DMS79 (cell line): ENCODE results near the gene ANKRD2.
"Not testable (repeated sequence)": the region's sequence is repeated elsewhere in the genome, so short reads cannot be mapped to it uniquely, and the experiment has no call there.

Experiments
- DNase-seq: peaks from one replicate; lab custom pipeline; 2025; lab: John Stamatoyannopoulos, UW

ANKRD2 gene

DNA sequence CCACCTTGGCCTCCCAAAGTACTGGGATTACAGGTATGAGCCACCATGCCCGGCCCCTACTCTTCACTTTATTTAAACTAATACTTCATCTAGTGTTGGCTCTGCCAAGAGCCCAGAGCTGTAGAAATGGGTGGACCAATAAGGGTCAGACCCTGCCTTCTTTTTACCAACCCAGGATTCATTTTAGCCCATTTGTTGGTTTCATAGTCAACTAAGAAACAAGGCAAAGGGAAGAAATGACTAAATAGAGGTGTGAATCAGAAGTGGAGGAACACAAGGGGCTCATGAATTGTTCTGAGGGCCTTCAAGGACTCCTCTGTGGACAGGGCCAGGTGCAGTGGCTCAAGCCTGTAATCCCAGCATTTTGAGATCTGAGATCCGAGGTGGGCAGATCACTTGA, 1.1 kb downstream of the ANKRD2 start:
- DNase-seq: no peak

DNA sequence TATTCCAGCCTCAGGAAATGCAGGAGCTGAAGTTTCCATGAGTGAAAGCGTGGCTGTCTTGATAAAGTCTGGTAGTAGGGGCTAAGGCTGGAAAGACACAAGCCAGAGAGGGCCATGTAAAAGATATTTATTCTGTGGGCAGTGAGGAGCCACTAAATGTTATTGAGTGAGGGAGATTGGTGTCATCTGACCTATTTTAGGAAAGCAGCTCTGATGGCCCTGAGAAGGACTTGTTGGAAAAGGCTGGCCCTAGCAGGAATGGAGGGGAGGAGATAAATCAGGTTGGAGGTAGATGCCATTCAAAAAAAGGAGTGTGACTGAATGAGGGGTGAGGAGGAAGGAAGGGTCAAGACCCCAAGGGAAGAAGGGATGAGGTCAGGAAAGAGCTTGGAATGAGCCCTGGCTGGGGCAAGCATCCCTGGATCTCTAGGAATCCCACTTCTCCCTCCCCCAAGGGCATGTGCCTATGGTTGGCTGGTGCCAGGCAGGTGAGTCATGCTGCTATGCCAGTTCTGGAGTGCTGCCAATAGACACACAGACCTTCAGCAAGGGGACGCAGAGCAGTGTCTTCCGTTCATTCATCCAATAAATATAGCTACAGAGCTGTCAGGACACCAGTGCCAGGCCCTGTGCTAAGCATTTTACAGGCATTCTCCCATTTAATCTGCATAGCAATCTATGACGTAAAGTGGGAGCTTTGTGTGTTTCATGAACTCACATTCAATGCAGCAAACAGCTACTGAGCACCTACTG, 2.0 kb downstream of the ANKRD2 start:
- DNase-seq: peak; percentile 48

DNA sequence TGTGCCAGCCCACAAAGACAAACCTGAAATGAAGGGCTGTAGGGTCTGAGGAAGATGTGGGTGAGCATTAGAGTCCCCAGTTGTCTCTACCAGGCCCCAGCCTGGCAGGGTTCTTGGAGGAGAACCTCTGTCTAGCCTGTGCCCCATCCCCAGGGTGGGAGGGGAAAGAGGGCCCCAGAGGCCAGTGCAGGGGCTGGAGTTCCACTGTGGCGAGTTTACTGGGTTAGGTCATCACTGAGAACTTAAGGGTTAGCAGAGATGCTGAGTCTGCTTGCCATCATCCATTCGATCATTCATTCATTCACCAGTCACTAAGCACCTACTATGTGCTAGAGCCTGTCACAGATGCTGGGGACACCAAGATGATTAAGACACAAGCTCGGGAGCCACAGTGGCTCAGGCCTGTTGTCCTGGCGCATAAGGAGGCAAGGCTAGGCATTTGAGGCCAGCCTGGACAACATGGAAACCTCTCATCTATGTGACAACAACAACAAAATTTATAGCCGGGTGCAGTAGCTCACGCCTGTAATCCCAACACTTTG, 2.6 kb downstream of the ANKRD2 start:
- DNase-seq: no peak

DNA sequence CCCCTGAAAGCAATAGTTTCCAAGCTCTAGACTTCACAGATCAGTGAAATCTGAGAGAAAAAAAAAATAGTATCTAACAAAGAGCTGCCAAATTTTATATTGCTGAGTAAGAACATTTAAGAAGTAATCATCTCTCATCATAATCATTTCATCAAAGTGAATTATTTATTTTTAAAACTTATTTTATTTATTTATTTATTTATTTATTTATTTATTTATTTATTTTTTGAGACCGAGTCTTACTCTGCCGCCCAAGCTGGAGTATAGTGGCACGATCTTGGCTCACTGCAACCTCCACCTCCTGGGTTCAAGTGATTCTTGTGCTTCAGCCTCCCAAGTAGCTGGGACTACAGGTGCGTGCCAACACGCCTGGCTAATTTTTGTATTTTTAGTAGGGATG, 3.9 kb downstream of the ANKRD2 start:
- not testable (repeated sequence) for DNase-seq

GRCh38 chr10:97577701-97578100, 5.1 kb downstream of the ANKRD2 start:
- no peak for DNase-seq

- DNase-seq: no peak
Measured at GRCh38 chr10:97578171-97578844, 5.7 kb downstream of the ANKRD2 start.

DNA sequence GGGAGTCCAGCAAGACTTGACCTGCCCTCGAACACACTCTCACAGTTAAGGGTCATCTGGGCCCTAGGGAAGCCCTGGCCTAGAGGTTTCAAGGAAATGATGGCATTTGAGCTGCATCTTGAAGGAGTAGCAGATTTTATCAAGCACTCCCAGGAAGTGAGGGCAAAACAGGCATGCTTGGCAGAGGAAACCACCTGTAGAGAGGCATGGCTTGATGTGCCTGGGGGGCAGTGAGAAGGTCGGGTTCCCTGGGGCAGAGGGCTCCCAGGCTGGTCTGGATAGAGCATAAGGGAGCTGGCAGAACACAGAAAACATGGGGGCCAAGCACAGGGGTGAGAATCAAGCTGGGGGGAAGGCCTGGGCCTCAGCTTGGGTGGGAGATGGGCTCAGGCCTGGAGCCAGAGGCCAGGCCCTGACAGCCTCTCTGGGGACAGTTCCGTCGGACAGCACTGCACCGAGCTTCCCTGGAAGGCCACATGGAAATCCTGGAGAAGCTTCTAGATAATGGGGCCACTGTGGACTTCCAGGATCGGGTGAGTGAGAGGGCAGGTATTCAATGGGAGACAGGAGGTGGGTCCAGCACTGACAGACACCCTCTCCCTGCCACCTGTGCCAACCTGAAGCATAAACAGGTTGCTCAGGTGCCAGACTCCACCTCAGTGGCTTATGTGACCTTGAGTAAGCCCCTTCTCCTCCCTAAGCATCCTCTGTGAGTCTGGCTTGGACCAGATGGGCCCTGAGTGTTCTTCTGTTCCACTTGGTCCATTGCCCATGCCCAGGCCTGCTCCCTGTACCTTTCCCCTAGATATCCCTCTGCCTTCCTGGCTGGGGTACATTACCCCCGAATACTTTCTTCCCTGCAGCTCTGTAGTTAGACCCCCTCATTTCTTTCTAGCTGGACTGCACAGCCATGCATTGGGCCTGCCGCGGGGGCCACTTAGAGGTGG, 8.1 kb downstream of the ANKRD2 start:
- DNase-seq: no peak

DNA sequence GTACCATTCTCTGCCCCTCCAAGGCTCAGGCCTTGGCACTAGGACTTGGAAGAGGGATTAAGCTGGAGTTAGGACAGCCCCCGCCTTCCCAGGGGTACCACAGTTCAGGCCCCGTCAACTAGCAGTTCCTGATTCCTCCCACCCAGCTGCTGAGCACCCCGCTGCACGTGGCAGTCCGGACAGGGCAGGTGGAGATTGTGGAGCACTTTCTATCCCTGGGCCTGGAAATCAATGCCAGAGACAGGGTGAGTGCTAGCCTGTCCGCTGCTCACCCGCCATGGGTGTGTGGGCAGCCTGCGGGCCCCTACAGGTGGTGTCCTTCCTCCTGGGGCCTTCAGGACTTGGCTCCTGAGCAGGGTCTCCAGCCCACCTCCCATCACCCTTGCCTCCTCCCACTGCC, 9.6 kb downstream of the ANKRD2 start:
- no peak for DNase-seq

GRCh38 chr10:97583476-97583875, 10.9 kb downstream of the ANKRD2 start:
- no peak for DNase-seq

- no peak for DNase-seq
Measured at GRCh38 chr10:97584060-97584797, 11.7 kb downstream of the ANKRD2 start, which contains the start of gene HOGA1. Gene HOGA1, plus strand, starts transcription at chr10:97584389. Its CDS starts 315 bp downstream, at chr10:97584704.

DNA sequence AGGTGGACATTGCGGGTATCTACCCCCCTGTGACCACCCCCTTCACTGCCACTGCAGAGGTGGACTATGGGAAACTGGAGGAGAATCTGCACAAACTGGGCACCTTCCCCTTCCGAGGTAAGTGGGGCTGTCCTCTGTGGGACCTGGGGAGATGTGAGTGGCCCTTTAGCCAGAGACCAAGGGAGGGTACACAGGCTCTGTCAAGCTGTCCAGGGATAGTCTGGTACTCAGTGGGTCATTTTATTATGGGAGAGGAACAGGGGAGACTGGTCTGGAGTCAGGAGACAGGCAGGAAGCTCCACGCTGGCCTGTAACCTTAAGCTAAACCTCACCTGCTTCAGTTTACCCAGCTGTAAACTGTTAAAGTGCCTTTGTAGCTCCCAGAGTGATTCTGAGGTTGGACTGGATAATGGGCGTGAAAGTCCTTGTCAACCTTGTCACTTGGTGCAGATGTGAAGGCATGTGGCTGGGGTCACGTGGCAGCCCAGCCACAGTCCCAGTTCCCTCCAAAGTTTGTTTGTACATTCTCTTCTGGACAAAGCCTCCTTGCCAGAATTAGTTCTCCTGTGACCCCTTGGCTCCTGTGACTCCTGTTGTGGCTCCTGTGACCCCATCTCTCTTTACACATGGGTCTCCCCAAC, 12.3 kb downstream of the ANKRD2 start:
- no peak for DNase-seq

DNA sequence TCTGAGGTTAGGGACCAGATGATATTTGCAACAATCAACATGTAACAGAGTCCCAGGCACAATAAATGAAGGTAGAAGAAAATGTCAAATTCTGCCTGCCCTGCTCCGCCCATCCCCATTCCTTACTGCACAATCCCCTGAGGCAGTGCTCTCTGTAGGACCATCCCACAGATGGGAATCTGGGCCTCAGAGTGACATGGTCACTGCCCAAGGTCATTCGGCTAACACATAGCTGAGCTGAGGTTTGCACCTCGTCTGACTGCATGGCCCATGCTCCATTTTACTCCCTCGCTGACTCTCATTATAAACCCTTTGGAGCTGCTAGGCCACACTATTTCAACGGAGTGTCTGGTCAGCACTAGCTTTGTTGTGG, 12.8 kb downstream of the ANKRD2 start:
- no peak for DNase-seq

DNA sequence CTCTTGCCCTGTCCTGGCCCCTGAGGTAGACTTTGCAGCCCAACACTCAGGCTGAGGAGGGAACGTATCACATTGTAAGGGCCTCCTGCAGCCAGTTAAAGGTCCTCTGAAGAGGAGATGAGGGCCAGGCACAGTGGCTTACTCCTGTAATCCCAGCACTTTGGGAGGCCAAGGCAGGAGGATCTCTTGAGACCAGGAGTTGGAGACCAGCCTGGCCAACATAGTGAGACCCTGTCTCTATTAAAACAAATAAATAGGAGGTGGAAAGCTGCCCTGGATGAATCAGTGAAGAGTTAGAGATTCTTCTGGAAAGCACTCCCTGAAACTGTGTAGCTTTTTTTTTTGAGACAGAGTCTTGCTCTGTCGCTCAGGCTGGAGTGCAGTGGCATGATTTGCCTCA, 14.6 kb downstream of the ANKRD2 start:
- no peak for DNase-seq

DNA sequence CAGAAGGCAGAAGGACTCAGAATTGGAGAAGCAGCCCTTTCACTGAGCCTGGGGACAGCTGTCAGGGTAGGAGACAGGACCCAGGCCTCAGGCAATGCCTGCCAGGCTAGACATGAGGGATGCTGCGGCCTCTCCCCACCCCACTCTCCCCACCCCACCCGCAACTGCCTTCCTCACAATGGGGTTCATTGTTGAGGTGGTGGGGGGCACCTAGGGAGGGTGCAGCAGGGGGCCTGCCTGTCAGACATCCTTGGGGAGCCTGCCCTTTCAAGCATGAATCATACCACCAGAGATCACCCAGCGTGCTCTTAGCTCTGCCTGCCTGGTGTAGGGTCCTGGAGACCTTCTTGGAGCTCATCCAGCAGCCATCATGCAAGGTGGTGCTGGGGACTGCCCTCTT, 16.9 kb downstream of the ANKRD2 start, which contains the start of gene C10orf62:
C10orf62 (plus strand) TSS at position 243 of the 400 bp plus-strand sequence. CDS start 177 bp downstream, outside the sequence.
- DNase-seq: no peak

- no peak for DNase-seq
Measured at GRCh38 chr10:97590082-97590747, 17.6 kb downstream of the ANKRD2 start.

GRCh38 chr10:97590748-97591495, 18.3 kb downstream of the ANKRD2 start:
- DNase-seq: no peak

DNA sequence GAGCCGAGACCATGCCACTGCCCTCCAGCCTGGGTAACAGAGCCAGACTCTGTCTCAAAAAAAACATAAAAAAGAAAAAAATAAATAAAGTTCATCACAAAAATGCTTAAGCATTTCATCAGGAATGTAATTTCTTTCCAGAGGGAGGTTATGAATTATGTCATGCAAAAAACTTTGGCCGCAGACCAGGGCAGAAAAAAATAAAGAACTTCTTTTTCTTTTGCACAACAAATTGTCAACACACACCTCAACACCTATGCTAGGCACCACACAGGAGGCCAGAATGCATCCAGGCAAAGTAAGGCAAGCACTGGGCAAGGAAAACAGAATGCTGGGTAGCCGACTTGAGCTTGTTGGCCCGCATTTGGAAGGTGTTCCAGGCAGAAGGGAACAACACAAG, 20.8 kb downstream of the ANKRD2 start:
- DNase-seq: no peak

DNA sequence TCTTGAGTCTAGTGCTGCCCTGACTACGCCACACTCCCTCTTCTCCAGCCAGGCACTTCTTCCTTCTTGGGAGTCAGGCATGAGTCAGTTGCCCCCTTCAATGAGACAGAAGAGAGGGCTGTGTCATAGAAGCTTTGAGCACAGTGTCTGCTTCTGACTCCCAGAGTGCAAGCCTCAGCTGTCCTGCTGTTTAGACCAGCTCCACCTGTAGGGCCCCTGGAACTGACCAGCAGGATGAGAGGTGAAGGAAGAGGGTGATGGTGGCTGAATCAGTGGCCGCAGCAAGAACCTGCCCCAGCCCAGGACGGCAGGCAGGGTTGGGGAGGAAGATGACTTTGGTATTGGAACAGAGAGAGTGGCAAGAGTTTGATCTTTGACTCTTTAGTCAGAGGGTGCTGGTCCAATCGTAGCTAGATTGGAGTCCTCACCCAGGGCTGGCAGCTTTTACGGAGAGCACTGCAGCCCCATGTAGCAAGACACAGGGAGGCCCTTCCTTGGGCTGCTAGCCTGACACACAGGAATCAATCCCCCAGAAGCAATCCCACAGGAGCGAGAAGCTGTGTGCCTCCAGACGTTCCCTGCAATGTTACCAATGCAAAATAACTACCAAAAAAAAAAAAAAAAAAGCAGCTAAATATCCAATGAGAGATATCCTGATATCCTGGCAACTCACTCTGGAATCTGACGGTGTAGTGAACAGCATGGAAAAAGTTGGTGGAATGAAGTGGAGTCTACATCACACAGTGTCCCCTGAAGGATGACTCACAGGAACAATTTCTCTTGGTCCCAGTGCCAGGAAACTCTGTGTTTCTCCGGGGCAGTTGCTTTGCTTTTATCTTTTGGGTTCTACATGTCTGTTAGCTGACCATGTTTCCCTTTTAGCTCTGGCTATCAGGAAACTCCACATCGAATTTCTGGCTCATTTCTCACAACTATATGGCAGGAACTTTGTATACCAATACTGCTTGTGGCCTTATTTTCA, 23.8 kb downstream of the ANKRD2 start:
- no peak for DNase-seq
